ENCODE data around the gene VIL1. TPM values are rescaled to one million over a fixed set of nuclear protein-coding genes. Genes with fewer than 3 reads are reported as not detected.

VIL1 gene
- total RNA-seq, 1 experiment from 2014 or later, result 3.0 TPM

GRCh38 chr2:218371983-218372350 lies 47.0 kb upstream of the VIL1 start:
- ATAC-seq, result no peak
- DNase-seq (ENCODE audit: low spot score), result no peak
- H3K27me3 Mint-ChIP-seq (ENCODE audit: low read depth), result no peaks in the 10 kb centered on the region
- ChIA-PET POLR2A (no interaction called here), CTCF (no interaction called here)
- no peaks in the 10 kb centered on the region for H3K9me3 Mint-ChIP-seq
- TF ChIP-seq GABPB1 (CRISPR knock-in tag; IDR thresholded peaks at IDR 0.05) (no peak), CREM (CRISPR knock-in tag; IDR thresholded peaks at IDR 0.05) (no peak), ZNF532 (CRISPR knock-in tag; IDR thresholded peaks at IDR 0.05; ENCODE audit: borderline replicate concordance) (no peak), CREB1 (CRISPR knock-in tag; IDR thresholded peaks at IDR 0.05) (no peak), USF2 (CRISPR knock-in tag; IDR thresholded peaks at IDR 0.05) (no peak)
- H3K4me3 Mint-ChIP-seq, result no peak overlapping the region
- peaks cover 6% of the 10 kb centered on the region; the same call in 1 of the 2 replicates for H3K4me1 Mint-ChIP-seq
- H3K36me3 Mint-ChIP-seq, result no peaks in the 10 kb centered on the region
- H3K27ac Mint-ChIP-seq, result no peak overlapping the region

GRCh38 chr2:218374795-218375194 lies 44.1 kb upstream of the VIL1 start:
- no peak for TF ChIP-seq AFF4 (CRISPR knock-in tag; IDR thresholded peaks at IDR 0.05; ENCODE audit: borderline replicate concordance)
- Mint-ChIP-seq H3K27me3 (ENCODE audit: low read depth) (peaks cover 3% of the 10 kb centered on the region; the same call in 1 of the 2 replicates), H3K4me1 (no peaks in the 10 kb centered on the region), H3K4me3 (no peak overlapping the region), H3K36me3 (no peaks in the 10 kb centered on the region), H3K9me3 (no peaks in the 10 kb centered on the region), H3K27ac (no peak overlapping the region)
- ChIA-PET CTCF (interaction anchor here (0.8 to 1.2 kb wide), 3 partner anchors 18 to 83 kb away, joined by 3 to 4 read pairs (median 3); partner anchors contain the start of genes CATIP and TMBIM1), POLR2A (no interaction called here)
- ATAC-seq (no peak), DNase-seq (ENCODE audit: low spot score) (no peak)

GRCh38 chr2:218375212-218375611 lies 43.7 kb upstream of the VIL1 start:
- no peaks in the 10 kb centered on the region for H3K36me3 Mint-ChIP-seq

More at GRCh38 chr2:218375212-218375611, 43.7 kb upstream of the VIL1 start:
- POLR2A ChIA-PET, result interaction anchor here (0.7 kb wide), 1 partner anchor 457 kb away, joined by 5 read pairs; no protein-coding TSS in a partner anchor
- Mint-ChIP-seq H3K27me3 (ENCODE audit: low read depth) (peaks cover 3% of the 10 kb centered on the region; the same call in 1 of the 2 replicates), H3K4me3 (no peak overlapping the region), H3K27ac (no peak overlapping the region), H3K4me1 (no peaks in the 10 kb centered on the region), H3K9me3 (no peaks in the 10 kb centered on the region)
- no peak for ATAC-seq
- CTCF ChIA-PET, result interaction anchor here (0.7 to 1.2 kb wide), 3 partner anchors 19 to 52 kb away, joined by 3 read pairs; partner anchors contain the start of gene CATIP
- TF ChIP-seq SOX15 (CRISPR knock-in tag; IDR thresholded peaks at IDR 0.05) (no peak), PREB (CRISPR knock-in tag; IDR thresholded peaks at IDR 0.05; ENCODE audit: borderline replicate concordance) (no peak), FOXP1 (CRISPR knock-in tag; IDR thresholded peaks at IDR 0.05; ENCODE audit: borderline replicate concordance) (no peak), ETV6 (CRISPR knock-in tag; IDR thresholded peaks at IDR 0.05) (no peak), IRF2 (CRISPR knock-in tag; IDR thresholded peaks at IDR 0.05; ENCODE audit: borderline replicate concordance, low read depth) (no peak), AFF4 (CRISPR knock-in tag; IDR thresholded peaks at IDR 0.05; ENCODE audit: borderline replicate concordance) (no peak), ZNF232 (CRISPR knock-in tag; IDR thresholded peaks at IDR 0.05) (no peak)
- DNase-seq (ENCODE audit: low spot score), result no peak
